Panc1 (cell line): Measurements from ENCODE around the gene IGSF21. TPM values are rescaled to one million over a fixed set of nuclear protein-coding genes. Genes with fewer than 3 reads are reported as not detected.

Experiments used
- ATAC-seq: fragments of 200-7000 bp; cut with Tn5 transposase; 2 replicates; pipeline ENCODE4 v1.9.1; 2020; ENCODE audit warnings: mild to moderate bottlenecking, moderate library complexity
- BruUV-seq: library from RNA; stranded (reverse); fragments of 400-500 nt; replicated peaks from 2 replicates; lab custom pipeline; 2021; lab: Mats Ljungman, UMichigan
- CTCF ChIA-PET: fragments of 300-600 bp; sonication (Branson Sonifier 250); formaldehyde crosslinking; loops from one replicate; lab custom pipeline; 2022; ENCODE audit warnings: antibody characterized with exemption; lab: Charles Lee
- POLR2A ChIA-PET: fragments of 300-600 bp; sonication (Branson Sonifier 250); formaldehyde crosslinking; loops from one replicate; lab custom pipeline; 2022; ENCODE audit warnings: antibody characterized with exemption; lab: Charles Lee
- DNase-seq: peaks from one replicate; pipeline ENCODE4 v3.0.0-alpha.2; 2010; ENCODE audit warnings: low read depth, low spot score
- H3K27ac ChIP-seq: 2 replicates; pipeline ENCODE4 v1.5.1; 2011; ENCODE audit warnings: mild to moderate bottlenecking, low read length, inconsistent platforms
- H3K27me3 ChIP-seq: fragments of 200-500 bp; sonication (Bioruptor generic); 2 replicates; pipeline ENCODE4 v1.6.0; 2014; ENCODE audit warnings: low read length, inconsistent platforms; ENCODE audit not compliant: control insufficient read depth, insufficient read depth
- H3K36me3 ChIP-seq: fragments of 200-500 bp; sonication (Bioruptor generic); 2 replicates; pipeline ENCODE4 v1.5.1; 2014; ENCODE audit warnings: inconsistent platforms, mild to moderate bottlenecking, low read length, moderate library complexity; ENCODE audit not compliant: control insufficient read depth, insufficient read depth
- H3K4me1 ChIP-seq: 2 replicates; pipeline ENCODE4 v1.5.1; 2011; ENCODE audit warnings: inconsistent platforms, mild to moderate bottlenecking, low read length, moderate library complexity; ENCODE audit not compliant: control insufficient read depth, insufficient read depth
- H3K4me3 ChIP-seq, 2 experiments: 2 replicates each; pipeline ENCODE4 v1.5.1; 2011 to 2012; ENCODE audit warnings: low read depth in 2 of 2, low read length in 2 of 2, mild to moderate bottlenecking in 2 of 2, inconsistent platforms in 1 of 2, moderate library complexity in 1 of 2
- H3K9me3 ChIP-seq: fragments of 200-500 bp; sonication (Bioruptor generic); 2 replicates; pipeline ENCODE4 v1.5.1; 2014; ENCODE audit warnings: low read depth, mild to moderate bottlenecking, inconsistent platforms, low read length, moderate library complexity; ENCODE audit not compliant: control insufficient read depth, insufficient read depth
- CTCF ChIP-seq: fragments of 450-650 bp; IDR thresholded peaks from 2 replicates; pipeline ENCODE4 v1.5.1; 2017; ENCODE audit warnings: mild to moderate bottlenecking
- POLR2AphosphoS5 ChIP-seq: IDR thresholded peaks from 2 replicates; pipeline ENCODE4 v1.6.1; 2012; ENCODE audit warnings: mild to moderate bottlenecking, low read depth, low read length, moderate library complexity
- REST ChIP-seq, 2 experiments: IDR thresholded peaks; 2 replicates each; pipeline ENCODE4 v1.6.1; 2011 to 2012; ENCODE audit warnings: low read depth in 2 of 2, control low read depth in 1 of 2, low read length in 1 of 2, mild to moderate bottlenecking in 1 of 2, moderate library complexity in 1 of 2; ENCODE audit not compliant: insufficient read depth in 1 of 2
- SIN3A ChIP-seq: IDR thresholded peaks from 2 replicates; pipeline ENCODE4 v1.6.1; 2012; ENCODE audit warnings: low read depth, mild to moderate bottlenecking, low read length, moderate library complexity, borderline replicate concordance; ENCODE audit not compliant: insufficient read depth
- TCF7L2 ChIP-seq: IDR thresholded peaks from 2 replicates; pipeline ENCODE4 v1.6.1; 2011; ENCODE audit warnings: mild to moderate bottlenecking, low read depth, low read length, inconsistent platforms
- in situ Hi-C: cut with HindIII; loops from 2 replicates; pipeline ENCODE4 v1.10.0; 2016; ENCODE audit warnings: low sequenced_read_pairs, low pct_unique_long_range_greater_than_20kb
- intact Hi-C: fragments of 100-400 bp; cut with micrococcal nuclease; formaldehyde crosslinking; loops from one replicate; pipeline ENCODE4 v1.10.0; 2022; ENCODE audit not compliant: unreplicated experiment
- total RNA-seq: library from RNA; stranded (reverse); gene quantifications from one replicate; pipeline ENCODE4 v1.2.1, GENCODE V29; 2021; ENCODE audit not compliant: unreplicated experiment

Gene IGSF21
- total RNA-seq, 1 experiment from 2014 or later: not detected

- H3K4me3 ChIP-seq: no peak overlapping the region
- no peak for ATAC-seq
- DNase-seq: no peak
- H3K9me3 ChIP-seq: no peaks in the 10 kb centered on the region
- in situ Hi-C loops (no loop called here), intact Hi-C loops (no loop called here)
- peaks cover 22% of the 10 kb centered on the region for H3K27me3 ChIP-seq
- no TSS peak for BruUV-seq
- no peaks in the 10 kb centered on the region for H3K4me1 ChIP-seq
- TF ChIP-seq POLR2AphosphoS5 (no peak), SIN3A (no peak), REST (IDR thresholded peaks at IDR 0.05; ENCODE audit: insufficient read depth in 1 of 2, low read depth in 2 of 2, low read length in 1 of 2) (no peak), TCF7L2 (no peak), CTCF (no peak)
- no peaks in the 10 kb centered on the region for H3K36me3 ChIP-seq
- no peak overlapping the region for H3K27ac ChIP-seq
- POLR2A ChIA-PET: interaction anchor here (0.6 kb wide), 1 partner anchor 156 kb away, joined by 3 read pairs; no protein-coding TSS in a partner anchor
- CTCF ChIA-PET: interaction anchor here (0.6 kb wide), 1 partner anchor 216 kb away, joined by 3 read pairs; no protein-coding TSS in a partner anchor
Measured at GRCh38 chr1:18166341-18166740, 58.7 kb downstream of the IGSF21 start.

- in situ Hi-C loops (no loop called here), intact Hi-C loops (no loop called here)
- CTCF ChIA-PET: no interaction called here
- H3K9me3 ChIP-seq: no peaks in the 10 kb centered on the region
- BruUV-seq: no TSS peak
- H3K36me3 ChIP-seq: no peaks in the 10 kb centered on the region
- ATAC-seq (no peak), DNase-seq (no peak)
- H3K4me1 ChIP-seq: no peaks in the 10 kb centered on the region
- H3K27ac ChIP-seq: no peak overlapping the region
- no peak overlapping the region for H3K4me3 ChIP-seq
- TF ChIP-seq REST (IDR thresholded peaks at IDR 0.05; ENCODE audit: insufficient read depth in 1 of 2, low read depth in 2 of 2, low read length in 1 of 2) (no peak), TCF7L2 (no peak), POLR2AphosphoS5 (no peak), SIN3A (no peak), CTCF (no peak)
- H3K27me3 ChIP-seq: peaks cover 23% of the 10 kb centered on the region
- POLR2A ChIA-PET: interaction anchor here (0.6 kb wide), 1 partner anchor 155 kb away, joined by 3 read pairs; no protein-coding TSS in a partner anchor
Measured at GRCh38 chr1:18166929-18167328, 59.3 kb downstream of the IGSF21 start.
